ENCODE data around the gene GRB14.
"Not testable (repeated sequence)": the region's sequence is repeated elsewhere in the genome, so short reads cannot be mapped to it uniquely, and the experiment has no call there.

GRB14 gene

GRCh38 chr2:164620873-164621763 is at the start of gene GRB14:
Gene GRB14 (minus strand): TSS chr2:164621482. CDS start chr2:164621309, 173 bp downstream.
- no peak for DNase-seq (ENCODE audit: low read depth)

- DNase-seq (ENCODE audit: low read depth): no peak
These were observed 48.0 kb upstream of the GRB14 start for GRCh38 chr2:164669291-164669690.

GRCh38 chr2:164667566-164667965 is 46.3 kb upstream of the GRB14 start:
- no peak for DNase-seq (ENCODE audit: low read depth)

GRCh38 chr2:164664070-164664469 is 42.8 kb upstream of the GRB14 start:
- DNase-seq (ENCODE audit: low read depth): no peak

GRCh38 chr2:164662868-164663631 is 41.8 kb upstream of the GRB14 start:
- no peak for DNase-seq (ENCODE audit: low read depth)

GRCh38 chr2:164662066-164662465 is 40.8 kb upstream of the GRB14 start:
- no peak for DNase-seq (ENCODE audit: low read depth)

GRCh38 chr2:164661349-164661748 is 40.1 kb upstream of the GRB14 start:
- peak; percentile 24 for DNase-seq (ENCODE audit: low read depth)

GRCh38 chr2:164657129-164657528 is 35.8 kb upstream of the GRB14 start:
- peak; percentile 74 for DNase-seq (ENCODE audit: low read depth)

GRCh38 chr2:164655750-164656149 is 34.5 kb upstream of the GRB14 start:
- DNase-seq (ENCODE audit: low read depth): no peak

GRCh38 chr2:164655336-164655735 is 34.1 kb upstream of the GRB14 start:
- DNase-seq (ENCODE audit: low read depth): no peak

GRCh38 chr2:164651361-164651760 is 30.1 kb upstream of the GRB14 start:
- no peak for DNase-seq (ENCODE audit: low read depth)

GRCh38 chr2:164644036-164644700 is 22.9 kb upstream of the GRB14 start:
- DNase-seq (ENCODE audit: low read depth): no peak

GRCh38 chr2:164642946-164643555 is 21.8 kb upstream of the GRB14 start:
- DNase-seq (ENCODE audit: low read depth): no peak

- DNase-seq (ENCODE audit: low read depth): no peak
These were observed 21.0 kb upstream of the GRB14 start for GRCh38 chr2:164642268-164642667.

- not testable (repeated sequence) for DNase-seq (ENCODE audit: low read depth)
These were observed 7.0 kb upstream of the GRB14 start for GRCh38 chr2:164628319-164628718.

GRCh38 chr2:164625378-164625971 is 4.2 kb upstream of the GRB14 start:
- peak; percentile 16 for DNase-seq (ENCODE audit: low read depth)

GRCh38 chr2:164624316-164624715 is 3.0 kb upstream of the GRB14 start:
- DNase-seq (ENCODE audit: low read depth): no peak

GRCh38 chr2:164622338-164623106 is 1.2 kb upstream of the GRB14 start:
- no peak for DNase-seq (ENCODE audit: low read depth)

GRCh38 chr2:164621764-164622105 is 453 bp upstream of the GRB14 start:
- DNase-seq (ENCODE audit: low read depth): no peak

- no peak for DNase-seq (ENCODE audit: low read depth)
These were observed 825 bp downstream of the GRB14 start for GRCh38 chr2:164620457-164620856.

- no peak for DNase-seq (ENCODE audit: low read depth)
These were observed 3.8 kb downstream of the GRB14 start for GRCh38 chr2:164617466-164617865.
